Ecto neural progenitor cell (in vitro differentiated cells): ENCODE measurements around the gene TRIM5.

Experiments used
- DNase-seq: peaks from one replicate; pipeline ENCODE4 v3.0.0-alpha.2; 2018; ENCODE audit warnings: low spot score

Gene TRIM5

GRCh38 chr11:5624489-5625279, 60.2 kb downstream of the TRIM5 start, which contains the start of gene TRIM34:
TRIM34 (plus strand) TSS chr11:5625001; CDS start chr11:5632332, 7,331 bp downstream.
- DNase-seq = no peak

- no peak for DNase-seq
Observed at GRCh38 chr11:5622802-5623201, 62.1 kb downstream of the TRIM5 start.

- no peak for DNase-seq
Observed at GRCh38 chr11:5621580-5621979, 63.3 kb downstream of the TRIM5 start.

- DNase-seq = no peak
Observed at GRCh38 chr11:5620651-5621521, 64.0 kb downstream of the TRIM5 start.

- DNase-seq = no peak
Observed at GRCh38 chr11:5618807-5619206, 66.1 kb downstream of the TRIM5 start.
